Activated T-cell treated with anti-CD3 and anti-CD28 coated beads for 4 hours (primary cell): Measurements from ENCODE around the gene AAK1.

ENCODE experiments used
- DNase-seq: peaks from one replicate; pipeline ENCODE4 v3.0.0-alpha.2; 2020

Gene AAK1

GRCh38 chr2:69525261-69525660, 118.3 kb downstream of the AAK1 start:
- DNase-seq = no peak

- no peak for DNase-seq
Measured at GRCh38 chr2:69524799-69525198, 118.7 kb downstream of the AAK1 start.

GRCh38 chr2:69521747-69522146, 121.8 kb downstream of the AAK1 start:
- DNase-seq = no peak

GRCh38 chr2:69518841-69519240, 124.7 kb downstream of the AAK1 start:
- no peak for DNase-seq

- no peak for DNase-seq
Measured at GRCh38 chr2:69517410-69517809, 126.1 kb downstream of the AAK1 start.

GRCh38 chr2:69514819-69515218, 128.7 kb downstream of the AAK1 start:
- no peak for DNase-seq

- DNase-seq = no peak
Measured at GRCh38 chr2:69514406-69514805, 129.1 kb downstream of the AAK1 start.

- no peak for DNase-seq
Measured at GRCh38 chr2:69512446-69512845, 131.1 kb downstream of the AAK1 start.

- DNase-seq = no peak
Measured at GRCh38 chr2:69510204-69510603, 133.3 kb downstream of the AAK1 start.

GRCh38 chr2:69509750-69510140, 133.8 kb downstream of the AAK1 start:
- DNase-seq = no peak

- no peak for DNase-seq
Measured at GRCh38 chr2:69509011-69509749, 134.4 kb downstream of the AAK1 start.

- no peak for DNase-seq
Measured at GRCh38 chr2:69505710-69506109, 137.8 kb downstream of the AAK1 start.

- DNase-seq = no peak
Measured at GRCh38 chr2:69501301-69501700, 142.2 kb downstream of the AAK1 start.

- no peak for DNase-seq
Measured at GRCh38 chr2:69499966-69500365, 143.6 kb downstream of the AAK1 start.

GRCh38 chr2:69499242-69499641, 144.3 kb downstream of the AAK1 start:
- no peak for DNase-seq

GRCh38 chr2:69495861-69496260, 147.7 kb downstream of the AAK1 start:
- DNase-seq = no peak

- DNase-seq = no peak
Measured at GRCh38 chr2:69495008-69495407, 148.5 kb downstream of the AAK1 start.

GRCh38 chr2:69494126-69494525, 149.4 kb downstream of the AAK1 start:
- no peak for DNase-seq

- no peak for DNase-seq
Measured at GRCh38 chr2:69493268-69493667, 150.3 kb downstream of the AAK1 start.

- no peak for DNase-seq
Measured at GRCh38 chr2:69491864-69492263, 151.7 kb downstream of the AAK1 start.

- DNase-seq = no peak
Measured at GRCh38 chr2:69490486-69490885, 153.1 kb downstream of the AAK1 start.

- no peak for DNase-seq
Measured at GRCh38 chr2:69489793-69490192, 153.7 kb downstream of the AAK1 start.

- DNase-seq = no peak
Measured at GRCh38 chr2:69483696-69484095, 159.8 kb downstream of the AAK1 start.

- no peak for DNase-seq
Measured at GRCh38 chr2:69483024-69483423, 160.5 kb downstream of the AAK1 start.

GRCh38 chr2:69482471-69482870, 161.1 kb downstream of the AAK1 start:
- DNase-seq = no peak
